Breast epithelium (tissue), 3 donors: Measurements from ENCODE around the gene SFT2D3.

Experiments
- CTCF ChIP-seq, 3 donors: fragments of 450-650 bp; IDR thresholded peaks; one replicate each; pipeline ENCODE4 v1.5.1; 2016 to 2017; ENCODE audit warnings: antibody characterized with exemption in 3 of 3, mild to moderate bottlenecking in 3 of 3, moderate library complexity in 3 of 3
- POLR2A ChIP-seq: fragments of 450-650 bp; IDR thresholded peaks from one replicate; pipeline ENCODE4 v1.6.1; 2016; ENCODE audit warnings: antibody characterized with exemption, mild to moderate bottlenecking, moderate library complexity
- POLR2AphosphoS5 ChIP-seq, 3 donors: sonication (generic); formaldehyde crosslinking; IDR thresholded peaks; one replicate each; pipeline ENCODE4 v1.6.1; 2017; ENCODE audit warnings: antibody characterized with exemption in 3 of 3

GRCh38 chr2:127671557-127672302 is 29.6 kb upstream of the SFT2D3 start:
- TF ChIP-seq CTCF (IDR thresholded peaks at IDR 0.05) (no peak), POLR2A (no peak), POLR2AphosphoS5 (IDR thresholded peaks at IDR 0.05) (no peak)
